Measurements from ENCODE around the gene SCAF11. TPM values are rescaled to one million over a fixed set of nuclear protein-coding genes. Genes with fewer than 3 reads are reported as not detected.

Gene SCAF11
- total RNA-seq, 1 donor from 2014 or later, result 90.7 TPM

DNA sequence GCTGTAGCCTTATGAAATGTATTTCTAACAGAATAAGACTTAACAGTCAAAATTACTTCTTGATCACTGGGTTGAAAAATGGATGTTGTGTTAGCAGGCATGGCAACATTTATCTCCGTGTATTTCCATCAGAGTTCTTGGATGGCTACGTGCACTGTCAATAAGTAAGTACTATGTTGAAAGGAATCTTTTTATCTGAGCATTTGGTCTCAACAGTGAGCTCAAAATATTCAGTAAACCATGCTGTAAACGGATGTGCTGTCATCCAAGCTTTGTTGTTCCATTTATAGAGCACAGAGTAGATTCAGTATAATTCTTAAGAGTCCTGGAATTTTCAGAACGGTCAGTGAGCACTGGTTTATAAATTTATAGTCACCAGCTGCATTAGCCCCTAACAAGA, 15.5 kb downstream of the SCAF11 start:
- no peaks in the 10 kb centered on the region for H3K9me3 ChIP-seq (replicated peaks)
- peak overlapping the region; percentile 67 for H3K27ac ChIP-seq (replicated peaks)
- H3K27me3 ChIP-seq (ENCODE audit: low read depth), result no peaks in the 10 kb centered on the region
- TF ChIP-seq, protein P1, sequence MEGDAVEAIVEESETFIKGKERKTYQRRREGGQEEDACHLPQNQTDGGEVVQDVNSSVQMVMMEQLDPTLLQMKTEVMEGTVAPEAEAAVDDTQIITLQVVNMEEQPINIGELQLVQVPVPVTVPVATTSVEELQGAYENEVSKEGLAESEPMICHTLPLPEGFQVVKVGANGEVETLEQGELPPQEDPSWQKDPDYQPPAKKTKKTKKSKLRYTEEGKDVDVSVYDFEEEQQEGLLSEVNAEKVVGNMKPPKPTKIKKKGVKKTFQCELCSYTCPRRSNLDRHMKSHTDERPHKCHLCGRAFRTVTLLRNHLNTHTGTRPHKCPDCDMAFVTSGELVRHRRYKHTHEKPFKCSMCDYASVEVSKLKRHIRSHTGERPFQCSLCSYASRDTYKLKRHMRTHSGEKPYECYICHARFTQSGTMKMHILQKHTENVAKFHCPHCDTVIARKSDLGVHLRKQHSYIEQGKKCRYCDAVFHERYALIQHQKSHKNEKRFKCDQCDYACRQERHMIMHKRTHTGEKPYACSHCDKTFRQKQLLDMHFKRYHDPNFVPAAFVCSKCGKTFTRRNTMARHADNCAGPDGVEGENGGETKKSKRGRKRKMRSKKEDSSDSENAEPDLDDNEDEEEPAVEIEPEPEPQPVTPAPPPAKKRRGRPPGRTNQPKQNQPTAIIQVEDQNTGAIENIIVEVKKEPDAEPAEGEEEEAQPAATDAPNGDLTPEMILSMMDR (IDR thresholded peaks at IDR 0.05; ENCODE audit: borderline replicate concordance), result no peak
- intact Hi-C loops (cut with micrococcal nuclease), result no loop called here
- no peak for DNase-seq
- H3K4me3 ChIP-seq, result no peak overlapping the region
- peaks cover 97% of the 10 kb centered on the region for H3K4me1 ChIP-seq
- H3K36me3 ChIP-seq, result peaks cover 3% of the 10 kb centered on the region

DNA sequence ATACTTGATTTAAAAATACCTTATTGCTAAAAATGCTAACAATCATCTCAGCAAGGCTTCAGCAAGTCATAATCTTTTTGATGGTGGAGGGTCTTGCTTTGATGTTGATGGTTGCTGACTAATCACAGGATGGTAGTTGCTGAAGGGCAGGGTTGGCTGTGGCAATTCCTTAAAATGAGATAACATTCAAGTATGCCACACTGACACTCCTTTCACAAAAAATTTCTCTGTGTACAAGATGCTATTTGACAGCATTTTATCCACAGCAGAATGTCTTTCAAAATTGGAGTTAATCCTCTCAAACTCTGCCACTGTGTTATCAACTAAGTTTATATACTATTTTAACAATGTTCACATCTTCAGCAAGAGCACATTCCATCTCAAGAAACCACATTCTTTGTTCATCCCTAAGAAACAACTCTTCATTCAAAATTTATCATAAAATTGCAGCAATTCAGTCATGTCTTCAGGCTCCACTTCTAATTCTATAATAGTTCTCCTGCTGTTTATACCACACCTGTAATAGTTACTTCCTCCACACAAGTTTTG, 16.1 kb downstream of the SCAF11 start:
- intact Hi-C loops (cut with micrococcal nuclease), result no loop called here
- H3K36me3 ChIP-seq, result peaks cover 3% of the 10 kb centered on the region
- peak overlapping the region; percentile 67 for H3K27ac ChIP-seq (replicated peaks)
- TF ChIP-seq, protein P1 (IDR thresholded peaks at IDR 0.05; ENCODE audit: borderline replicate concordance), result no peak
- DNase-seq, result no peak
- H3K27me3 ChIP-seq (ENCODE audit: low read depth), result no peaks in the 10 kb centered on the region
- H3K9me3 ChIP-seq (replicated peaks), result no peaks in the 10 kb centered on the region
- peaks cover 97% of the 10 kb centered on the region for H3K4me1 ChIP-seq
- H3K4me3 ChIP-seq, result no peak overlapping the region

DNA sequence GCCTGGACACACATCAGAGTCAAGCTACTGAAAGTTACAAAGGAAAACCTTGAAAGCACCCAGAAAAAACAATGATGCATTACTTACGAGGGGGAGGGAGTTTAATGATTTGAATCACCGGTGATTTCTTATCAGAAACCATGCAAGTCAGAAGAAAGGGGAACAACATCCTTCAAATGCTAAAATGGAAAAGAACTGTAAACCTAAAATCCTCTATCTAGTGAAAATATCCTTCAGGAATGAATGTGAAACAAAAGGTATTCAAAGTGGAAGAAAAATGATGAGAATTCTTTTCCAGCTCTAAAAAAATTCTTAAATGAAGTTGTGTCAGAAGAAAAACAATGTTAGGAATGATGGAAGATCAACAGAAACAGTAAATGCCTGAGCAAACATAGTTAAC, 16.8 kb downstream of the SCAF11 start:
- no peaks in the 10 kb centered on the region for H3K9me3 ChIP-seq (replicated peaks)
- H3K27ac ChIP-seq (replicated peaks), result peak overlapping the region; percentile 24
- H3K36me3 ChIP-seq, result peaks cover 3% of the 10 kb centered on the region
- no peaks in the 10 kb centered on the region for H3K27me3 ChIP-seq (ENCODE audit: low read depth)
- peaks cover 97% of the 10 kb centered on the region for H3K4me1 ChIP-seq
- intact Hi-C loops (cut with micrococcal nuclease), result no loop called here
- H3K4me3 ChIP-seq, result no peak overlapping the region
- no peak for DNase-seq
- TF ChIP-seq, protein P1 (IDR thresholded peaks at IDR 0.05; ENCODE audit: borderline replicate concordance), result no peak

DNA sequence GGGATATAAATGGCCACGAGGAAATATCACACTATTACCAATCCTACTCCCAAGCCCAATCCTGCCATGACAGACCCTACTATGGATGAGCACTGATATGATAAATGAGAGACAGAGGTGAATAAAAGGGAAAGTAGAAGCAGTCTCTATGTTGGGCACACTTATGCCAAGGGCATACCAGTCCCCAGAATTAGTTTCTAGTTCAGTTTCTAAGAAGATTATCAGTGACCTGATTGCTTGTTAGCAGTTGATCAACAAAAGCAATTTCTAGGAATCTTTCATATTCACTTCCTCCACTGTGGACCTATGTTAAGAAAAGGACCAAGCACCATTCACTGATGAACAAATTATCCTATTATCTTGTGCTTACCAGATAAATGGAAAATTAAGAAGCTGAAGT, 20.0 kb downstream of the SCAF11 start:
- no peaks in the 10 kb centered on the region for H3K27me3 ChIP-seq (ENCODE audit: low read depth)
- TF ChIP-seq, protein P1 (IDR thresholded peaks at IDR 0.05; ENCODE audit: borderline replicate concordance), result no peak
- intact Hi-C loops (cut with micrococcal nuclease), result no loop called here
- no peaks in the 10 kb centered on the region for H3K9me3 ChIP-seq (replicated peaks)
- H3K4me3 ChIP-seq, result no peak overlapping the region
- H3K27ac ChIP-seq (replicated peaks), result peak overlapping the region; percentile 3
- no peak for DNase-seq
- peaks cover 3% of the 10 kb centered on the region for H3K36me3 ChIP-seq
- peaks cover 97% of the 10 kb centered on the region for H3K4me1 ChIP-seq

DNA sequence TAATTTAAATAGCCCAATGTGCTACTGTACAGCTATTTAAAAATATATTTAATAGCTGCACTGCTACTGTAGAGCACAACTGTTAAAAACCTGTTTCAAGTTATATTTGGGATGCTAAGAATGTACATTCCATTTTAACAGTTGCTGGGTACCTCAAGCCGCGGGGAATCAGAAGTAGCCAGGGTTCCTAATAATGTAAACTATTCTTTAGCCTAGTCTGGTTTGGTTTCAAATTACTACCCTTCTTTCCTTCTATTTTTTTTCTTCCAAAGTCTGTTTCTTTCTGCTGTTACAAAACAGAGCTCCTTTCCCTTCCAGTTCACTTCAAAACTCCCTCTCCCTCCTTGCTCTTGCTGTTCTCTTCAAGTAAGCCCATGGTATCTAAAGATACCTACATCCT, 21.3 kb downstream of the SCAF11 start:
- H3K4me3 ChIP-seq, result no peak overlapping the region
- intact Hi-C loops (cut with micrococcal nuclease), result no loop called here
- H3K9me3 ChIP-seq (replicated peaks), result no peaks in the 10 kb centered on the region
- H3K4me1 ChIP-seq, result peaks cover 94% of the 10 kb centered on the region
- DNase-seq, result no peak
- H3K36me3 ChIP-seq, result peaks cover 9% of the 10 kb centered on the region
- peak overlapping the region; percentile 66 for H3K27ac ChIP-seq (replicated peaks)
- no peaks in the 10 kb centered on the region for H3K27me3 ChIP-seq (ENCODE audit: low read depth)
- TF ChIP-seq, protein P1 (IDR thresholded peaks at IDR 0.05; ENCODE audit: borderline replicate concordance), result no peak

Data from left ventricle myocardium inferior (tissue), 1 donor.